ENCODE data around the gene KIF17. TPM values are rescaled to one million over a fixed set of nuclear protein-coding genes. Genes with fewer than 3 reads are reported as not detected.
A peak's percentile ranks its signal among the peaks of the same experiment; 100 is the strongest.
"Not testable (repeated sequence)": the region's sequence is repeated elsewhere in the genome, so short reads cannot be mapped to it uniquely, and the experiment has no call there.

Gene KIF17
- total RNA-seq, 1 experiment from 2014 or later = 4.0 TPM

GRCh38 chr1:20682571-20683236 lies 35.1 kb downstream of the KIF17 start:
- DNase-seq (ENCODE audit: low read depth in 1 of 2, low spot score in 2 of 2) = no peak
- Histone ChIP-seq H3K36me3 (no peaks in the 10 kb centered on the region), H3K9me3 (replicated peaks) (no peaks in the 10 kb centered on the region)

GRCh38 chr1:20681999-20682398 lies 35.8 kb downstream of the KIF17 start:
- no peak for DNase-seq (ENCODE audit: low read depth in 1 of 2, low spot score in 2 of 2)
- H3K36me3 ChIP-seq = no peaks in the 10 kb centered on the region

More at GRCh38 chr1:20682571-20683236, 35.1 kb downstream of the KIF17 start:
- no peak overlapping the region for H3K27ac ChIP-seq
- no peaks in the 10 kb centered on the region for H3K4me1 ChIP-seq (replicated peaks)
- H3K27me3 ChIP-seq (replicated peaks) = no peaks in the 10 kb centered on the region
- H3K4me3 ChIP-seq = no peak overlapping the region

GRCh38 chr1:20680269-20680668 lies 37.5 kb downstream of the KIF17 start:
- Histone ChIP-seq H3K9me3 (replicated peaks) (no peaks in the 10 kb centered on the region), H3K27ac (no peak overlapping the region), H3K4me3 (no peak overlapping the region), H3K27me3 (replicated peaks) (no peaks in the 10 kb centered on the region), H3K4me1 (replicated peaks) (no peaks in the 10 kb centered on the region), H3K36me3 (no peaks in the 10 kb centered on the region)
- no peak for DNase-seq (ENCODE audit: low read depth in 1 of 2, low spot score in 2 of 2)

More at GRCh38 chr1:20681999-20682398, 35.8 kb downstream of the KIF17 start:
- Histone ChIP-seq H3K4me1 (replicated peaks) (no peaks in the 10 kb centered on the region), H3K4me3 (no peak overlapping the region), H3K9me3 (replicated peaks) (no peaks in the 10 kb centered on the region), H3K27me3 (replicated peaks) (no peaks in the 10 kb centered on the region), H3K27ac (no peak overlapping the region)

- Histone ChIP-seq H3K27me3 (replicated peaks) (no peaks in the 10 kb centered on the region), H3K9me3 (replicated peaks) (no peaks in the 10 kb centered on the region), H3K4me3 (no peak overlapping the region), H3K4me1 (replicated peaks) (no peaks in the 10 kb centered on the region), H3K27ac (no peak overlapping the region), H3K36me3 (no peaks in the 10 kb centered on the region)
- no peak for DNase-seq (ENCODE audit: low read depth in 1 of 2, low spot score in 2 of 2)
These were observed 39.2 kb downstream of the KIF17 start for GRCh38 chr1:20678599-20678998.

GRCh38 chr1:20673626-20674025 lies 44.2 kb downstream of the KIF17 start:
- not testable (repeated sequence) for H3K4me1 ChIP-seq (replicated peaks); H3K4me3 ChIP-seq; H3K27ac ChIP-seq; H3K27me3 ChIP-seq (replicated peaks); H3K9me3 ChIP-seq (replicated peaks); DNase-seq (ENCODE audit: low read depth in 1 of 2, low spot score in 2 of 2); H3K36me3 ChIP-seq

- H3K4me1 ChIP-seq (replicated peaks) = no peaks in the 10 kb centered on the region
- DNase-seq (ENCODE audit: low read depth in 1 of 2, low spot score in 2 of 2) = no peak
- no peaks in the 10 kb centered on the region for H3K36me3 ChIP-seq
- H3K27ac ChIP-seq = no peak overlapping the region
- H3K27me3 ChIP-seq (replicated peaks) = no peaks in the 10 kb centered on the region
- no peaks in the 10 kb centered on the region for H3K9me3 ChIP-seq (replicated peaks)
- no peak overlapping the region for H3K4me3 ChIP-seq
These were observed 45.6 kb downstream of the KIF17 start for GRCh38 chr1:20672265-20672632.

- Histone ChIP-seq H3K9me3 (replicated peaks) (no peaks in the 10 kb centered on the region), H3K27ac (no peak overlapping the region), H3K36me3 (no peaks in the 10 kb centered on the region), H3K4me3 (no peak overlapping the region), H3K27me3 (replicated peaks) (no peaks in the 10 kb centered on the region), H3K4me1 (replicated peaks) (no peaks in the 10 kb centered on the region)
- DNase-seq (ENCODE audit: low read depth in 1 of 2, low spot score in 2 of 2) = no peak
These were observed 46.9 kb downstream of the KIF17 start for GRCh38 chr1:20670936-20671335.

- no peak overlapping the region for H3K4me3 ChIP-seq
- H3K9me3 ChIP-seq (replicated peaks) = no peaks in the 10 kb centered on the region
- H3K27ac ChIP-seq = no peak overlapping the region
- H3K27me3 ChIP-seq (replicated peaks) = no peaks in the 10 kb centered on the region
- H3K4me1 ChIP-seq (replicated peaks) = no peaks in the 10 kb centered on the region
- no peaks in the 10 kb centered on the region for H3K36me3 ChIP-seq
- no peak for DNase-seq (ENCODE audit: low read depth in 1 of 2, low spot score in 2 of 2)
These were observed 49.2 kb downstream of the KIF17 start for GRCh38 chr1:20668581-20668980.

- H3K36me3 ChIP-seq = no peaks in the 10 kb centered on the region
- H3K27me3 ChIP-seq (replicated peaks) = no peaks in the 10 kb centered on the region
- no peaks in the 10 kb centered on the region for H3K9me3 ChIP-seq (replicated peaks)
- no peak overlapping the region for H3K27ac ChIP-seq
- peaks cover 7% of the 10 kb centered on the region for H3K4me1 ChIP-seq (replicated peaks)
- DNase-seq (ENCODE audit: low read depth in 1 of 2, low spot score in 2 of 2) = no peak
- H3K4me3 ChIP-seq = no peak overlapping the region
These were observed 51.0 kb downstream of the KIF17 start for GRCh38 chr1:20666804-20667203.

GRCh38 chr1:20666146-20666545 lies 51.7 kb downstream of the KIF17 start:
- DNase-seq (ENCODE audit: low read depth in 1 of 2, low spot score in 2 of 2) = no peak
- no peaks in the 10 kb centered on the region for H3K9me3 ChIP-seq (replicated peaks)
- H3K27ac ChIP-seq = no peak overlapping the region
- peaks cover under 1% of the 10 kb centered on the region for H3K36me3 ChIP-seq
- H3K4me3 ChIP-seq = no peak overlapping the region
- H3K27me3 ChIP-seq (replicated peaks) = no peaks in the 10 kb centered on the region
- peaks cover 8% of the 10 kb centered on the region for H3K4me1 ChIP-seq (replicated peaks)

GRCh38 chr1:20665726-20666125 lies 52.1 kb downstream of the KIF17 start:
- Histone ChIP-seq H3K27me3 (replicated peaks) (no peaks in the 10 kb centered on the region), H3K36me3 (peaks cover 4% of the 10 kb centered on the region), H3K27ac (no peak overlapping the region), H3K4me3 (no peak overlapping the region), H3K4me1 (replicated peaks) (peaks cover 8% of the 10 kb centered on the region), H3K9me3 (replicated peaks) (no peaks in the 10 kb centered on the region)
- DNase-seq (ENCODE audit: low read depth in 1 of 2, low spot score in 2 of 2) = no peak

GRCh38 chr1:20663969-20664715 lies 53.7 kb downstream of the KIF17 start:
- no peak for DNase-seq (ENCODE audit: low read depth in 1 of 2, low spot score in 2 of 2)
- Histone ChIP-seq H3K9me3 (replicated peaks) (no peaks in the 10 kb centered on the region), H3K27ac (no peak overlapping the region), H3K4me3 (no peak overlapping the region), H3K36me3 (peaks cover 20% of the 10 kb centered on the region), H3K4me1 (replicated peaks) (peaks cover 14% of the 10 kb centered on the region), H3K27me3 (replicated peaks) (no peaks in the 10 kb centered on the region)

- Histone ChIP-seq H3K4me1 (replicated peaks) (peaks cover 14% of the 10 kb centered on the region), H3K9me3 (replicated peaks) (no peaks in the 10 kb centered on the region), H3K27me3 (replicated peaks) (no peaks in the 10 kb centered on the region), H3K4me3 (no peak overlapping the region), H3K27ac (no peak overlapping the region), H3K36me3 (peaks cover 25% of the 10 kb centered on the region)
- DNase-seq (ENCODE audit: low read depth in 1 of 2, low spot score in 2 of 2) = no peak
These were observed 54.4 kb downstream of the KIF17 start for GRCh38 chr1:20663365-20663764.

GRCh38 chr1:20662110-20662475 lies 55.7 kb downstream of the KIF17 start:
- peak overlapping the region; percentile 72 for H3K4me3 ChIP-seq
- DNase-seq (ENCODE audit: low read depth in 1 of 2, low spot score in 2 of 2) = no peak
- H3K9me3 ChIP-seq (replicated peaks) = no peaks in the 10 kb centered on the region
- H3K27ac ChIP-seq = peak overlapping the region; percentile 41; the same call in 1 of the 2 replicates
- H3K27me3 ChIP-seq (replicated peaks) = no peaks in the 10 kb centered on the region
- peaks cover 14% of the 10 kb centered on the region for H3K4me1 ChIP-seq (replicated peaks)
- H3K36me3 ChIP-seq = peaks cover 38% of the 10 kb centered on the region

Measured in SJSA1 (cell line).